OCI-LY7 (cell line): ENCODE results near the gene RAE1. TPM values are rescaled to one million over a fixed set of nuclear protein-coding genes. Genes with fewer than 3 reads are reported as not detected.

Experiments
- BruUV-seq: library from RNA; stranded (reverse); fragments of 400-500 nt; replicated peaks from 2 replicates; lab custom pipeline; 2021; lab: Mats Ljungman, UMichigan
- CTCF ChIA-PET: fragments of 300-600 bp; sonication (Branson Sonifier 250); formaldehyde crosslinking; loops from one replicate; lab custom pipeline; 2022; ENCODE audit warnings: antibody characterized with exemption; ENCODE audit not compliant: unreplicated experiment; lab: Charles Lee
- POLR2A ChIA-PET: fragments of 300-600 bp; sonication (Branson Sonifier 250); formaldehyde crosslinking; loops from one replicate; lab custom pipeline; 2022; ENCODE audit warnings: antibody characterized with exemption; lab: Charles Lee
- DNase-seq: peaks from one replicate; pipeline ENCODE4 v3.0.0-alpha.2; 2015; ENCODE audit warnings: low spot score
- H2AFZ ChIP-seq: fragments of 200-600 bp; sonication (generic), shearing (Covaris generic); 2 replicates; pipeline ENCODE4 v1.6.1; 2014; ENCODE audit warnings: mild to moderate bottlenecking, antibody characterized with exemption, low read length, moderate library complexity
- H3K27ac ChIP-seq: fragments of 200-600 bp; sonication (generic); 2 replicates; pipeline ENCODE4 v1.5.1; 2014; ENCODE audit warnings: mixed run types, low read depth, mild to moderate bottlenecking, moderate library complexity, low read length, inconsistent platforms; ENCODE audit not compliant: poor library complexity, severe bottlenecking
- H3K36me3 ChIP-seq: fragments of 200-600 bp; sonication (generic); 2 replicates; pipeline ENCODE4 v1.6.1; 2014; ENCODE audit warnings: mild to moderate bottlenecking, antibody characterized with exemption, low read length, moderate library complexity, mixed read lengths; ENCODE audit not compliant: insufficient read depth
- H3K4me1 ChIP-seq: fragments of 200-600 bp; sonication (generic); 2 replicates; pipeline ENCODE4 v1.5.1; 2014; ENCODE audit warnings: mild to moderate bottlenecking, low read length; ENCODE audit not compliant: insufficient read depth, poor library complexity, severe bottlenecking
- H3K4me2 ChIP-seq: fragments of 200-600 bp; sonication (generic); 2 replicates; pipeline ENCODE4 v1.6.1; 2014; ENCODE audit warnings: mild to moderate bottlenecking, low read length
- H3K4me3 ChIP-seq: fragments of 200-600 bp; sonication (generic); 2 replicates; pipeline ENCODE4 v1.5.1; 2014; ENCODE audit warnings: mild to moderate bottlenecking, low read depth, low read length; ENCODE audit not compliant: poor library complexity, severe bottlenecking
- H3K79me2 ChIP-seq: fragments of 200-600 bp; sonication (generic); 2 replicates; pipeline ENCODE4 v1.6.1; 2016; ENCODE audit warnings: low read depth, mild to moderate bottlenecking, low read length, moderate library complexity, mixed read lengths; ENCODE audit not compliant: insufficient read depth
- H3K9me2 ChIP-seq: fragments of 200-600 bp; sonication (generic); 2 replicates; pipeline ENCODE4 v1.6.1; 2016; ENCODE audit warnings: mild to moderate bottlenecking, low read length, mixed read lengths; ENCODE audit not compliant: insufficient read depth
- H3K9me3 ChIP-seq: fragments of 200-600 bp; sonication (generic); 2 replicates; pipeline ENCODE4 v1.6.1; 2014; ENCODE audit warnings: mild to moderate bottlenecking, mixed run types, low read length, mixed read lengths
- H4K20me1 ChIP-seq: fragments of 200-600 bp; sonication (generic); 2 replicates; pipeline ENCODE4 v1.6.1; 2014; ENCODE audit warnings: mild to moderate bottlenecking, antibody characterized with exemption, low read length, moderate library complexity, mixed read lengths; ENCODE audit not compliant: insufficient read depth
- EZH2phosphoT487 ChIP-seq: fragments of 200-600 bp; sonication (generic); IDR thresholded peaks from 2 replicates; pipeline ENCODE4 v1.6.1; 2018; ENCODE audit warnings: low read depth, borderline replicate concordance, mild to moderate bottlenecking, mixed run types, antibody characterized with exemption, low read length, moderate library complexity, mixed read lengths
- intact Hi-C: fragments of 100-400 bp; cut with micrococcal nuclease; formaldehyde crosslinking; loops from one replicate; pipeline ENCODE4 v1.10.0; 2022; ENCODE audit not compliant: unreplicated experiment
- total RNA-seq, 2 experiments: library from RNA; depleted of rRNA in 1 of 2; stranded (reverse); fragments of >200 nt in 1 of 2; shearing (Covaris generic) in 1 of 2; gene quantifications; 2 replicates each; pipeline ENCODE4 v1.2.3, GENCODE V29; 2014 to 2022
- TF ChIP-seq, protein P1 (sequence below): fragments of 200-600 bp; sonication (generic); conservative IDR thresholded peaks from 2 replicates; pipeline ENCODE4 v1.5.1; 2014; ENCODE audit warnings: mild to moderate bottlenecking, antibody characterized with exemption, low read length, moderate library complexity, mixed read lengths

The RAE1 gene
- total RNA-seq, 2 experiments from 2014 or later: 55.0 to 57.4 TPM

GRCh38 chr20:57321142-57321541 lies 29.9 kb upstream of the RAE1 start:
- no peaks in the 10 kb centered on the region for H3K36me3 ChIP-seq
- POLR2A ChIA-PET: no interaction called here
- H3K4me3 ChIP-seq: no peak overlapping the region
- DNase-seq: no peak
- 0 out of 2 replicates have a peak overlapping the region, but pooled peaks have one; percentile 26 for H2AFZ ChIP-seq
- intact Hi-C loops: no loop called here
- no peaks in the 10 kb centered on the region for H3K9me3 ChIP-seq
- no peak overlapping the region for H3K27ac ChIP-seq
- H3K4me2 ChIP-seq: peak overlapping the region; percentile 8; the same call in 1 of the 2 replicates
- H4K20me1 ChIP-seq: no peaks in the 10 kb centered on the region
- H3K9me2 ChIP-seq: no peaks in the 10 kb centered on the region
- no TSS peak for BruUV-seq
- H3K4me1 ChIP-seq: peaks cover 100% of the 10 kb centered on the region
- no peaks in the 10 kb centered on the region for H3K79me2 ChIP-seq
- CTCF ChIA-PET: no interaction called here
- TF ChIP-seq EZH2phosphoT487: no peak
- TF ChIP-seq, protein P1, sequence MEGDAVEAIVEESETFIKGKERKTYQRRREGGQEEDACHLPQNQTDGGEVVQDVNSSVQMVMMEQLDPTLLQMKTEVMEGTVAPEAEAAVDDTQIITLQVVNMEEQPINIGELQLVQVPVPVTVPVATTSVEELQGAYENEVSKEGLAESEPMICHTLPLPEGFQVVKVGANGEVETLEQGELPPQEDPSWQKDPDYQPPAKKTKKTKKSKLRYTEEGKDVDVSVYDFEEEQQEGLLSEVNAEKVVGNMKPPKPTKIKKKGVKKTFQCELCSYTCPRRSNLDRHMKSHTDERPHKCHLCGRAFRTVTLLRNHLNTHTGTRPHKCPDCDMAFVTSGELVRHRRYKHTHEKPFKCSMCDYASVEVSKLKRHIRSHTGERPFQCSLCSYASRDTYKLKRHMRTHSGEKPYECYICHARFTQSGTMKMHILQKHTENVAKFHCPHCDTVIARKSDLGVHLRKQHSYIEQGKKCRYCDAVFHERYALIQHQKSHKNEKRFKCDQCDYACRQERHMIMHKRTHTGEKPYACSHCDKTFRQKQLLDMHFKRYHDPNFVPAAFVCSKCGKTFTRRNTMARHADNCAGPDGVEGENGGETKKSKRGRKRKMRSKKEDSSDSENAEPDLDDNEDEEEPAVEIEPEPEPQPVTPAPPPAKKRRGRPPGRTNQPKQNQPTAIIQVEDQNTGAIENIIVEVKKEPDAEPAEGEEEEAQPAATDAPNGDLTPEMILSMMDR: no peak

DNA sequence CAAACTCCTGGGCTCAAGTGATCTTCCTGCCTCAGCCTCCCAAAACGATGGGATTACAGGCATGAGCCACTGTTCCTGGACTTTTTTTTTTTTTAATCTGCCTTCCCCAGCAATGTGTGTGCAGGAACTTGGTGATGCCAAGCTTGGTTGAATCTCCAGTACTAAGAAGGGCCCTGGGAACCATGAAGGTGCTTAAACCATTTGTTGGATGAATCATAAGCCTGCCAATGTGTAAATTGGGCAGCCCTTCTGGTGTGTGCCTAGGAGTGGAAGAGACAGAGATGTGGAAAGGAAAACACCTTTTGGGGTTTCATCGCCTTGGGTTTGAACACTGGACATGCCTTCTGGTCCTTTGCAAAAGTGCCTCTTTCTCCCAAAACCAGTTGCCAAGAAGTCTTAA lies 28.6 kb upstream of the RAE1 start:
- no TSS peak for BruUV-seq
- peak overlapping the region; percentile 48 for H3K4me2 ChIP-seq
- no peaks in the 10 kb centered on the region for H3K9me2 ChIP-seq
- intact Hi-C loops: no loop called here
- CTCF ChIA-PET: no interaction called here
- H4K20me1 ChIP-seq: no peaks in the 10 kb centered on the region
- peak overlapping the region; percentile 56; the same call in 1 of the 2 replicates for H2AFZ ChIP-seq
- DNase-seq: no peak
- no peaks in the 10 kb centered on the region for H3K9me3 ChIP-seq
- H3K36me3 ChIP-seq: no peaks in the 10 kb centered on the region
- H3K4me1 ChIP-seq: peaks cover 100% of the 10 kb centered on the region
- no peaks in the 10 kb centered on the region for H3K79me2 ChIP-seq
- POLR2A ChIA-PET: interaction anchor here (0.7 to 1.3 kb wide), 3 partner anchors 10 to 75 kb away, joined by 3 to 7 read pairs (median 4); no protein-coding TSS in a partner anchor
- H3K4me3 ChIP-seq: no peak overlapping the region
- peak overlapping the region; percentile 46 for H3K27ac ChIP-seq
- TF ChIP-seq, protein P1: no peak
- TF ChIP-seq EZH2phosphoT487: no peak

GRCh38 chr20:57323034-57323433 lies 28.0 kb upstream of the RAE1 start:
- Histone ChIP-seq H3K9me2 (no peaks in the 10 kb centered on the region), H3K9me3 (no peaks in the 10 kb centered on the region), H3K36me3 (no peaks in the 10 kb centered on the region), H3K27ac (peak overlapping the region; percentile 46), H4K20me1 (no peaks in the 10 kb centered on the region), H3K4me3 (no peak overlapping the region), H2AFZ (peak overlapping the region; percentile 56; the same call in 1 of the 2 replicates), H3K4me1 (peaks cover 100% of the 10 kb centered on the region), H3K4me2 (peak overlapping the region; percentile 48), H3K79me2 (no peaks in the 10 kb centered on the region)
- BruUV-seq: no TSS peak
- TF ChIP-seq, protein P1: no peak
- no peak for TF ChIP-seq EZH2phosphoT487
- intact Hi-C loops: no loop called here
- CTCF ChIA-PET: no interaction called here
- peak; percentile 61 for DNase-seq
- POLR2A ChIA-PET: interaction anchor here (0.7 to 1.3 kb wide), 3 partner anchors 8 to 29 kb away, joined by 3 to 7 read pairs (median 4); no protein-coding TSS in a partner anchor
